Left ventricle myocardium inferior (tissue), 1 donor: ENCODE measurements around the gene VWA8. TPM values are rescaled to one million over a fixed set of nuclear protein-coding genes. Genes with fewer than 3 reads are reported as not detected.

Experiments
- DNase-seq: peaks from one replicate; pipeline ENCODE4 v3.0.0-alpha.2; 2020
- H3K27ac ChIP-seq: fragments of 200-600 bp; replicated peaks from 2 replicates; pipeline ENCODE4 v1.8.0; 2021
- H3K27me3 ChIP-seq: fragments of 200-600 bp; 2 replicates; pipeline ENCODE4 v1.8.0; 2021; ENCODE audit warnings: low read depth
- H3K36me3 ChIP-seq: fragments of 200-600 bp; 2 replicates; pipeline ENCODE4 v1.8.0; 2021
- H3K4me1 ChIP-seq: fragments of 200-600 bp; 2 replicates; pipeline ENCODE4 v1.8.0; 2021
- H3K4me3 ChIP-seq: fragments of 200-600 bp; 2 replicates; pipeline ENCODE4 v1.8.0; 2021; ENCODE audit warnings: mild to moderate bottlenecking, moderate library complexity
- H3K9me3 ChIP-seq: fragments of 200-600 bp; replicated peaks from 2 replicates; pipeline ENCODE4 v1.8.0; 2021
- intact Hi-C: fragments of 100-400 bp; cut with micrococcal nuclease; formaldehyde crosslinking; loops from one replicate; pipeline ENCODE4 v1.11.0; 2022
- total RNA-seq: library from RNA; stranded (reverse); fragmentation: NEBNext Ultra II Directional; extraction: Animal tissue kit (Norgen Biotek cat#: 25700); gene quantifications from one replicate; pipeline ENCODE4 v1.2.1, GENCODE V29; 2021
- TF ChIP-seq, protein P1 (sequence below): fragments of 200-600 bp; IDR thresholded peaks from 2 replicates; pipeline ENCODE4 v1.8.0; 2021; ENCODE audit warnings: antibody characterized with exemption, mild to moderate bottlenecking, borderline replicate concordance
- donor health status: DM: no; HTN: yes; CAD: no; lungs with severe emphysema.

Gene VWA8
- total RNA-seq, 1 donor from 2014 or later, result 51.0 TPM

GRCh38 chr13:41682001-41682400 lies 278.9 kb downstream of the VWA8 start:
- intact Hi-C loops, result no loop called here
- Histone ChIP-seq H3K27me3 (no peaks in the 10 kb centered on the region), H3K36me3 (peaks cover 39% of the 10 kb centered on the region), H3K4me1 (peaks cover 23% of the 10 kb centered on the region), H3K4me3 (no peak overlapping the region), H3K9me3 (no peaks in the 10 kb centered on the region), H3K27ac (no peak overlapping the region)
- TF ChIP-seq, protein P1, sequence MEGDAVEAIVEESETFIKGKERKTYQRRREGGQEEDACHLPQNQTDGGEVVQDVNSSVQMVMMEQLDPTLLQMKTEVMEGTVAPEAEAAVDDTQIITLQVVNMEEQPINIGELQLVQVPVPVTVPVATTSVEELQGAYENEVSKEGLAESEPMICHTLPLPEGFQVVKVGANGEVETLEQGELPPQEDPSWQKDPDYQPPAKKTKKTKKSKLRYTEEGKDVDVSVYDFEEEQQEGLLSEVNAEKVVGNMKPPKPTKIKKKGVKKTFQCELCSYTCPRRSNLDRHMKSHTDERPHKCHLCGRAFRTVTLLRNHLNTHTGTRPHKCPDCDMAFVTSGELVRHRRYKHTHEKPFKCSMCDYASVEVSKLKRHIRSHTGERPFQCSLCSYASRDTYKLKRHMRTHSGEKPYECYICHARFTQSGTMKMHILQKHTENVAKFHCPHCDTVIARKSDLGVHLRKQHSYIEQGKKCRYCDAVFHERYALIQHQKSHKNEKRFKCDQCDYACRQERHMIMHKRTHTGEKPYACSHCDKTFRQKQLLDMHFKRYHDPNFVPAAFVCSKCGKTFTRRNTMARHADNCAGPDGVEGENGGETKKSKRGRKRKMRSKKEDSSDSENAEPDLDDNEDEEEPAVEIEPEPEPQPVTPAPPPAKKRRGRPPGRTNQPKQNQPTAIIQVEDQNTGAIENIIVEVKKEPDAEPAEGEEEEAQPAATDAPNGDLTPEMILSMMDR, result no peak
- DNase-seq, result no peak

DNA sequence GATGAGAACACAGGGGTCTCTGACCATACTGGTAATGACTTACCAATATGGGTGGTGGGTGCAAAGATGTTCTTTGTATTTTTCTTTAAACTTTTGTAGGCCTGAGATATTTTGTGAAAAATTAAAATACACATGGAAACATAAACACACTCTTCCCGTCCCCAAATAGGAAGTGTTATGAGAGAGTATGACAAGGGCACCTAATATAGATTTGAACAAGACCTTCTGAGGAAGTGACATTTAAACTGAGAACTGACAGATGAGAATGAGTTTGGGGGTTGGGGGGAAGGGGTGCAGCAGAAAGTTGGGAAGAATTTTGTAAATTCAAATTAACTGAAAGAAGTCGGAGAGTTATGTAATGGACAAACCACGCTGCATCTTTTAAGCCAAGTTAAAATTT lies 279.3 kb downstream of the VWA8 start:
- H3K9me3 ChIP-seq, result no peaks in the 10 kb centered on the region

GRCh38 chr13:41680900-41681299 lies 280.0 kb downstream of the VWA8 start:
- intact Hi-C loops, result no loop called here
- Histone ChIP-seq H3K9me3 (no peaks in the 10 kb centered on the region), H3K4me1 (peaks cover 23% of the 10 kb centered on the region), H3K36me3 (peaks cover 35% of the 10 kb centered on the region), H3K4me3 (no peak overlapping the region), H3K27me3 (no peaks in the 10 kb centered on the region), H3K27ac (no peak overlapping the region)
- TF ChIP-seq, protein P1, result no peak
- DNase-seq, result no peak

More for the DNA sequence above, 279.3 kb downstream of the VWA8 start:
- peaks cover 36% of the 10 kb centered on the region for H3K36me3 ChIP-seq
- no peak for DNase-seq
- H3K4me3 ChIP-seq, result no peak overlapping the region
- no peaks in the 10 kb centered on the region for H3K27me3 ChIP-seq
- TF ChIP-seq, protein P1, result no peak
- intact Hi-C loops, result no loop called here
- H3K27ac ChIP-seq, result no peak overlapping the region
- peaks cover 23% of the 10 kb centered on the region for H3K4me1 ChIP-seq

DNA sequence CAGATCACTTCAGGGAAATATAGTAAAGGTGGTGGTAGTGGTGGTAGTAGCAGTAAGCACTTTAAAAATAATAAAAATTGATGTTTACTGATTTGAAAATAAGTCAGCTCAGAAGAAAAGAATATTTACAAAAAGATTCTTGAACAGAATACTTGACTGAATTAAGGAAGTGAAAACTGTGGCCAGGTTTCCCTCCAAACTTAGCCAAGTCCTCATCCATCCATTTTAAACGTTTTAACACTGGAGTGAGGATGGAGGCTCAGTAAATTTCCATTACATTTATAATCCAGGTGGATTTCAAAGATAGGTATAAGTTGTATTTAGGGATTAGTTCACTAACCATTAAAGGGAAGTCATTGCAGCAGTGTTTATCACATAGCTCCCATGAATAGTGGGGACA lies 282.1 kb downstream of the VWA8 start:
- Histone ChIP-seq H3K27me3 (no peaks in the 10 kb centered on the region), H3K9me3 (no peaks in the 10 kb centered on the region), H3K4me1 (peaks cover 37% of the 10 kb centered on the region), H3K27ac (peak overlapping the region; percentile 49), H3K36me3 (peaks cover 19% of the 10 kb centered on the region), H3K4me3 (no peak overlapping the region)
- DNase-seq, result no peak
- TF ChIP-seq, protein P1, result no peak
- intact Hi-C loops, result loop anchor here (10.0 kb wide), 1 partner anchor 166 kb away; no protein-coding TSS in a partner anchor

- no peak overlapping the region for H3K4me3 ChIP-seq
- peaks cover 37% of the 10 kb centered on the region for H3K4me1 ChIP-seq
- peak overlapping the region; percentile 49 for H3K27ac ChIP-seq
- TF ChIP-seq, protein P1, result no peak
- peaks cover 13% of the 10 kb centered on the region for H3K36me3 ChIP-seq
- no peaks in the 10 kb centered on the region for H3K27me3 ChIP-seq
- no peaks in the 10 kb centered on the region for H3K9me3 ChIP-seq
- intact Hi-C loops, result loop anchor here (10.0 kb wide), 1 partner anchor 167 kb away; no protein-coding TSS in a partner anchor
- DNase-seq, result no peak
Measured at GRCh38 chr13:41678249-41678648, 282.7 kb downstream of the VWA8 start.
